Muscle layer of colon (tissue), 2 donors: Measurements from ENCODE around the gene SOX5.

Experiments
- H3K27ac ChIP-seq: one replicate; pipeline ENCODE4 v1.7.0; 2013; ENCODE audit warnings: low read depth, mild to moderate bottlenecking, low read length, moderate library complexity
- H3K27me3 ChIP-seq, 2 donors: one replicate each; pipeline ENCODE4 v1.7.0; 2013; ENCODE audit warnings: low read length in 2 of 2, mild to moderate bottlenecking in 2 of 2; ENCODE audit not compliant: insufficient read depth in 2 of 2, control insufficient read depth in 1 of 2
- H3K36me3 ChIP-seq: one replicate; pipeline ENCODE4 v1.7.0; 2013; ENCODE audit warnings: mild to moderate bottlenecking, low read length; ENCODE audit not compliant: insufficient read depth
- H3K4me1 ChIP-seq: one replicate; pipeline ENCODE4 v1.7.0; 2013; ENCODE audit warnings: mild to moderate bottlenecking, low read length; ENCODE audit not compliant: insufficient read depth
- H3K4me3 ChIP-seq, 2 donors: one replicate each; pipeline ENCODE4 v1.7.0; 2013; ENCODE audit warnings: low read length in 2 of 2, low read depth in 1 of 2, mild to moderate bottlenecking in 1 of 2, moderate library complexity in 1 of 2
- H3K9ac ChIP-seq: one replicate; pipeline ENCODE4 v1.7.0; 2013; ENCODE audit warnings: low read length
- H3K9me3 ChIP-seq: one replicate; pipeline ENCODE4 v1.7.0; 2013; ENCODE audit warnings: mild to moderate bottlenecking, low read length
- donor health status: abdominal sarcoma.
- donor health status: Adenocarcinoma of cecum.

The SOX5 gene

DNA sequence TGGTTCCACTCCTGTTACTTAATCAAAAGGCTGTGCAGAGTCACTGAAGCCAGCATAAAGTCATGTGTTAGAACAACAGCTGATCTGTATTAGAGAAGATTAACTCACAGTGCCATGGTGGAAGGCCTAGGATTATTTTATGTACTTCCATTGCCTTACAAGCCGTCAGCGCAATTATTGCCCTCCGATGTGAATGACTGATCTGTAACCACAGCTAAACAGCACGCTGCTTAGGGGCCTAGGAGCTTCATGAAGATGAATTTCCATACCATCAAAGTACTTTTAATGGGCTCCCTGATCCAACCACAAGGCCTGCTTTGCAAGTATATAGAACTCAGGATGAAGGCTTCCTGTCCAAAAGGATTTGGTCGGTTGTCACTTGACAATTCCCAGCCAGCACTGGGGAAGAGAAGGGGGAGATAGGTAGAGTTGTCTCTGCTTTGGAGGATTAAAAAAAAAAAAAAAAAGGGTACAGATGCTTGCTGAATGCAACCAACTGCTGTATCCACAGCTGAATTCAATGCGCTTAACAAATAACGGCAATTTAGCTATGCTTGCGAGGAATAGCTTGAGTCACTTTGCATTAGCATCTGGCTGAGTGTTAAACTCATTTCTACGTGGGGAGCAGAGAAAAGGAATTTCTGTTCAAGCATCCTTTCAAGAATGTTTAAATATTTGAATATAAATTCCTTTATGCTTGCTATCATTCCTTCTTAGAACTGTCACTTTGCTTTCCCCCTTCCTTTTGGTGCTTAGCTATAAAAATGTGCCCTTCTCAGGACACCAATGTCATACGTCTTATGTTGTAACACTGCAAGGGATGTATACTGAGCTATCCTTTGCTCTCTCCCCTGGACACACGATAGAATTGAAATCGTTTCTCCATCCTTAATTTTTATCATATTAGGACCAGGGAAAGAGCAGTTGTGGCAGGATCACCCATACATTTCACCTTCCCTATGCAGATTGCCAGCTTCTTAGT lies 387.8 kb downstream of the SOX5 start:
- Histone ChIP-seq H3K36me3 (no peaks in the 10 kb centered on the region), H3K4me1 (peaks cover 18% of the 10 kb centered on the region), H3K9ac (no peak overlapping the region), H3K27me3 (no peaks in the 10 kb centered on the region), H3K27ac (no peak overlapping the region), H3K9me3 (no peaks in the 10 kb centered on the region), H3K4me3 (no peak overlapping the region)

DNA sequence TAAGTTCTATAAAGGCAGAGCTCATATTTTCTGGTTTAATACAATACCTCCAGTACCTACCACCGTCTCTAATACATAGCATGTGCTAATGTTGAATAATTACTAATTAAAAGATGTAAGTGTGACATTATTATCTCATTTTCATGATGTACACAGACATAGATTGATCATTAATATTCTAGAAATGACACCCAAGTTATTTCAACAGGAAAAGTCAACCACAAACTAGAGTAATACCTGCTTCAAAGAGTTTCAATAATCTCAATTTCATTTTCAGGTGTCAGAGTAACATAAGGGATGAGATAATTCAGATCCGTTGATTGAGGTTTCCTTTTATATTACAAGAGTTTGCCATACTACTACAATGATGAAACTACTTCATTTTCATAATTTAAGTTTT lies 388.9 kb downstream of the SOX5 start:
- Histone ChIP-seq H3K9ac (no peak overlapping the region), H3K27me3 (no peaks in the 10 kb centered on the region), H3K36me3 (no peaks in the 10 kb centered on the region), H3K4me1 (peaks cover 15% of the 10 kb centered on the region), H3K27ac (no peak overlapping the region), H3K9me3 (no peaks in the 10 kb centered on the region), H3K4me3 (no peak overlapping the region)

DNA sequence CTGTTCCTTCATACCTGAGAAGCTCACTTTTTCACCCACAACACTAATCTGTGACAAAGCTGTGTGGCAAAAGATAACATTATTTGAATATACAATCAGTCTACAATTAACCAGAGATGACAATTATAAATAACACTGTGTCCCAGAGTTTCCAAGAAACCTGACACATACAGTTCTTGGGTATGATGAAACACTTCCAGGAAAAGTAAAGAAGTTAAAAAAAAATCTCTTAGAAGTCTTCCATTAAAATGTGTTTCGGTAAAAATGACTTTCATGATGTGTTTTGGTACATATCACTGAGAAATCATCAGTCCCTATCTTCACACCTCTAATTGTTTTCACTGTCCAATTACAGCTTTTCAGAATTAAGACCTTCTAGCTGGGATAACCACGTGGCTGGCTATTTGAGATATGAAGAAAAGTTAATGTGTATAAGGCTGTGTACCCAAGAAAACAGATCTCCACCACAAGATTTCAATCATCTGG lies 390.2 kb downstream of the SOX5 start:
- Histone ChIP-seq H3K27me3 (no peaks in the 10 kb centered on the region), H3K4me1 (peaks cover 2% of the 10 kb centered on the region), H3K9me3 (no peaks in the 10 kb centered on the region), H3K4me3 (no peak overlapping the region), H3K9ac (no peak overlapping the region), H3K36me3 (no peaks in the 10 kb centered on the region), H3K27ac (no peak overlapping the region)

DNA sequence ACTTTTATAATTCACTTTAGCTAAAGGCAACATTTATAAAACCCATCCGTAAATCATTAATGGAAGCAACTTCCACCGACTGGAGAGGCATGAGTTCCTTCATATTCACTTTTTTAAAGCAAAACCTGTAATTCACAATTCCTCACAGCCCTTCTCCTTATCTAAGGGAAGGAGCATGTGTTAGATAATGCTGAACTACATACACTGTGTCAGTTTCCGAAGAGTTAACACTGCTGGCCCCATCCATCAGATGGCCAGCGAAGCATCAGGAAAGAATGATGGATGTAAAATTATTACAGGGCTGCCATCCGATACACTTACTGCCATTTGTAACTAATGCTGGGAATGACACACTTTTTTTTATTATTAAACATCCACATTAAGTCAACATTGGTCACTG lies 392.8 kb downstream of the SOX5 start:
- no peak overlapping the region for H3K27ac ChIP-seq
- H3K27me3 ChIP-seq: no peaks in the 10 kb centered on the region
- no peak overlapping the region for H3K9ac ChIP-seq

GRCh38 chr12:23555825-23556207 lies 393.7 kb downstream of the SOX5 start:
- Histone ChIP-seq H3K4me3 (no peak overlapping the region), H3K27ac (no peak overlapping the region), H3K4me1 (no peaks in the 10 kb centered on the region), H3K36me3 (no peaks in the 10 kb centered on the region), H3K9ac (no peak overlapping the region), H3K27me3 (no peaks in the 10 kb centered on the region), H3K9me3 (no peaks in the 10 kb centered on the region)

More for the DNA sequence above, 392.8 kb downstream of the SOX5 start:
- no peaks in the 10 kb centered on the region for H3K4me1 ChIP-seq
- no peaks in the 10 kb centered on the region for H3K36me3 ChIP-seq
- no peaks in the 10 kb centered on the region for H3K9me3 ChIP-seq
- no peak overlapping the region for H3K4me3 ChIP-seq

- Histone ChIP-seq H3K27ac (no peak overlapping the region), H3K36me3 (no peaks in the 10 kb centered on the region), H3K9me3 (no peaks in the 10 kb centered on the region), H3K4me3 (no peak overlapping the region), H3K9ac (no peak overlapping the region), H3K4me1 (no peaks in the 10 kb centered on the region), H3K27me3 (no peaks in the 10 kb centered on the region)
Measured at GRCh38 chr12:23555180-23555824, 394.2 kb downstream of the SOX5 start.

DNA sequence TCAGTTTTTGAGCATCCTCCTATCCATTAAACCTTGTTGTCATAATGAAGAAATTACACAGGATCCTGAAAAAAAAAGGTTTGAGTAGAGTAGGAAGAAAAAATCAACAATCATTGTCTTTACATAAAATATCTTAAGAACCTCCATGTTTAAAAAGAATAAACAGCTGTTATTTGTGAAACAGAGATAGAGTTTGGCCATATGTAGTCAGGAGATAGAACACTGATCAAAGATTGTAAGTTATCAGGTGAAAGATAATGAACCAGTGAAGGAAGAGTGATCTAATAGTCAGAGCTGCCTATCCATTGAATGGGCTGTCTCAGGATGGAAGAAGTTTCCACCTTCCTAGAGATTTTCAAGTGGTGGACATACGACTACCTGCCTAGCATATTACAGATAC lies 397.1 kb downstream of the SOX5 start:
- H3K4me3 ChIP-seq: no peak overlapping the region
- H3K27me3 ChIP-seq: no peaks in the 10 kb centered on the region
- no peak overlapping the region for H3K27ac ChIP-seq
- H3K9me3 ChIP-seq: no peaks in the 10 kb centered on the region
- no peaks in the 10 kb centered on the region for H3K36me3 ChIP-seq
- H3K4me1 ChIP-seq: no peaks in the 10 kb centered on the region
- H3K9ac ChIP-seq: no peak overlapping the region

GRCh38 chr12:23550753-23551152 lies 398.7 kb downstream of the SOX5 start:
- H3K9ac ChIP-seq: no peak overlapping the region
- H3K4me3 ChIP-seq: no peak overlapping the region
- no peaks in the 10 kb centered on the region for H3K27me3 ChIP-seq
- no peaks in the 10 kb centered on the region for H3K36me3 ChIP-seq
- no peaks in the 10 kb centered on the region for H3K9me3 ChIP-seq
- no peaks in the 10 kb centered on the region for H3K4me1 ChIP-seq
- no peak overlapping the region for H3K27ac ChIP-seq

DNA sequence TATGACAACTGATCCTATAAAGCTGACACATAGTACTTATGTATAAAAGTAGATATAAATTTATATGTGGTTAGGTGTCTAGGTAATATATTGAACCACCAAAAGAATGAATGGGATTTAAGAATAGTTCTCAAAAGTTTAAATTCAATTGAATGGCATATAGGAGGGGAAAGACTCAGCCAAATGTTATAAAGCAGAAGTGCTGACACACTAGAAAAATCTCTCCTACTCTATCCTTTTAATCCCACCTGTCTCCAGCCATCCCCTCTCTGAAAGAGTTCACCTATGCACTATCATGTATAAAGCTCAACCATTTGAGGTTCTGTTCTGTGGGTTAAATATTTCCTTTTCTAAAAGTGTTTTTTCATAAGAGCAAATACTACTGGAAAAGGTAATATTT lies 400.7 kb downstream of the SOX5 start:
- Histone ChIP-seq H3K9ac (no peak overlapping the region), H3K4me3 (no peak overlapping the region), H3K9me3 (no peaks in the 10 kb centered on the region), H3K27me3 (no peaks in the 10 kb centered on the region), H3K4me1 (no peaks in the 10 kb centered on the region), H3K36me3 (no peaks in the 10 kb centered on the region), H3K27ac (no peak overlapping the region)

DNA sequence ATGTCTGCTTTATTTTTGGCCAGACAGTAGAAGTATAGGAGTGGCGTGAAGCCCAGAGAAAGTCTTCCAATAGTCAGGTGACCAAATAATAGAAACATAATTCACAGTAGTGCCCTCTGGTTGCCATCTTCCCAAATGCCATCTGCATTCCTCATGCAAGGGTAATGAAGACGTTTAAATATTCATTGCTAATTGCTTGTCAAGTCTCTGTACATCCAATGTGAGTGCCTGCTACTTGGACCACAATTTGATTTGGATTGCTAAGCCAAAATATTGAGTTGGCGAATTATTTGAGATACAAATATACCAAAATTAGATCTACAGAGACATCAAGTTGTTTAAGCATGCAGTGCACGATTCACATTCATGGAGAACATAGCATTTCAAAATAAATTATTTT lies 402.7 kb downstream of the SOX5 start:
- H3K36me3 ChIP-seq: no peaks in the 10 kb centered on the region
- H3K4me1 ChIP-seq: no peaks in the 10 kb centered on the region
- no peak overlapping the region for H3K27ac ChIP-seq
- H3K9me3 ChIP-seq: no peaks in the 10 kb centered on the region
- no peaks in the 10 kb centered on the region for H3K27me3 ChIP-seq
- H3K9ac ChIP-seq: no peak overlapping the region
- H3K4me3 ChIP-seq: no peak overlapping the region

GRCh38 chr12:23543767-23544166 lies 405.7 kb downstream of the SOX5 start:
- Histone ChIP-seq H3K36me3 (no peaks in the 10 kb centered on the region), H3K9ac (no peak overlapping the region), H3K27me3 (no peaks in the 10 kb centered on the region), H3K4me1 (no peaks in the 10 kb centered on the region), H3K9me3 (no peaks in the 10 kb centered on the region), H3K27ac (no peak overlapping the region), H3K4me3 (no peak overlapping the region)
